Type B pancreatic cell (in vitro differentiated cells): ENCODE results near the gene SHB. TPM values are rescaled to one million over a fixed set of nuclear protein-coding genes. Genes with fewer than 3 reads are reported as not detected.

Source experiments
- DNase-seq: peaks from one replicate; pipeline ENCODE4 v3.0.0; 2021; ENCODE audit warnings: mixed read lengths; ENCODE audit not compliant: unreplicated experiment; ENCODE audit errors: extremely low spot score
- H3K27ac Mint-ChIP-seq: 2 replicates; pipeline ENCODE4 v1.8.0; 2021; ENCODE audit warnings: mild to moderate bottlenecking, mixed read lengths
- H3K27me3 Mint-ChIP-seq: 2 replicates; pipeline ENCODE4 v1.8.0; 2021; ENCODE audit warnings: mixed read lengths
- H3K36me3 Mint-ChIP-seq: 2 replicates; pipeline ENCODE4 v1.8.0; 2021; ENCODE audit warnings: mixed read lengths
- H3K4me1 Mint-ChIP-seq: one replicate; pipeline ENCODE4 v1.8.0; 2021; ENCODE audit warnings: mixed read lengths; ENCODE audit not compliant: unreplicated experiment
- H3K4me3 Mint-ChIP-seq: 2 replicates; pipeline ENCODE4 v1.8.0; 2021; ENCODE audit warnings: mild to moderate bottlenecking, mixed read lengths
- H3K9me3 Mint-ChIP-seq: 2 replicates; pipeline ENCODE4 v1.8.0; 2021; ENCODE audit warnings: mixed read lengths
- total RNA-seq: library from RNA; stranded (reverse); gene quantifications from 2 replicates; pipeline ENCODE4 v1.2.1, GENCODE V29; 2021; ENCODE audit warnings: low replicate concordance
- TF ChIP-seq, protein P1 (sequence below): fragments of 200-600 bp; sonication (generic); conservative IDR thresholded peaks from 2 replicates; pipeline ENCODE4 v1.5.0; 2021; ENCODE audit warnings: antibody characterized with exemption, mild to moderate bottlenecking

SHB gene
- total RNA-seq, 1 donor from 2014 or later = 14.4 TPM

DNA sequence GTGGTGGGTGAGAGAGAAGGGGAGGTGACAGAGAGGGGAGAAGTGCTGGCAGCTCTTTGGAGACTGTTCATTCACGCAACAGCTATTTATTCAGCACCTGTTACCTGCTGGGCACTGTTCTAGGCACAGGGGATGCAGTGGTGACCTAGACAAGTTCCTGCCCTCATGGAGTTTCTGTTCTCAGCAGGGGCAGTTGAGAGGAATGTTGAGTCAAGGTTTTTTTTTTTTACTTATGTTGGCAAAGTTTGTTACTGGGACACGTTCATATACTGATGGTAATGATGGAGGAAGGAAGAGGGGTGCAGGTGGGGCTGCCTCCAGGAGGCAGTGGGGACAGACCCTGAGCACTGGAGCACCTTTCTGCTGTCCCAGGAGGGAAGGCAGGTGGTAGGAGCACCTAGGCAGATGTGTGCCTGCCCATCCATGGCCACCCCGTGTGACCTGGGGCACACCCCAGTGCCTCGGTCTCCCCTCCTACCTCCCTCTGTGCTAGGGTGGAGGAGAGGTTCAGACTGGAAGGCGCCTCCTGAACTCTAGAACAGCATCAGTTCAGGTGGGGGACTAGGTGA lies 115.7 kb downstream of the SHB start:
- H3K36me3 Mint-ChIP-seq = peaks cover 29% of the 10 kb centered on the region
- H3K4me3 Mint-ChIP-seq = no peak overlapping the region
- DNase-seq = no peak
- no peaks in the 10 kb centered on the region for H3K9me3 Mint-ChIP-seq
- TF ChIP-seq, protein P1, sequence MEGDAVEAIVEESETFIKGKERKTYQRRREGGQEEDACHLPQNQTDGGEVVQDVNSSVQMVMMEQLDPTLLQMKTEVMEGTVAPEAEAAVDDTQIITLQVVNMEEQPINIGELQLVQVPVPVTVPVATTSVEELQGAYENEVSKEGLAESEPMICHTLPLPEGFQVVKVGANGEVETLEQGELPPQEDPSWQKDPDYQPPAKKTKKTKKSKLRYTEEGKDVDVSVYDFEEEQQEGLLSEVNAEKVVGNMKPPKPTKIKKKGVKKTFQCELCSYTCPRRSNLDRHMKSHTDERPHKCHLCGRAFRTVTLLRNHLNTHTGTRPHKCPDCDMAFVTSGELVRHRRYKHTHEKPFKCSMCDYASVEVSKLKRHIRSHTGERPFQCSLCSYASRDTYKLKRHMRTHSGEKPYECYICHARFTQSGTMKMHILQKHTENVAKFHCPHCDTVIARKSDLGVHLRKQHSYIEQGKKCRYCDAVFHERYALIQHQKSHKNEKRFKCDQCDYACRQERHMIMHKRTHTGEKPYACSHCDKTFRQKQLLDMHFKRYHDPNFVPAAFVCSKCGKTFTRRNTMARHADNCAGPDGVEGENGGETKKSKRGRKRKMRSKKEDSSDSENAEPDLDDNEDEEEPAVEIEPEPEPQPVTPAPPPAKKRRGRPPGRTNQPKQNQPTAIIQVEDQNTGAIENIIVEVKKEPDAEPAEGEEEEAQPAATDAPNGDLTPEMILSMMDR = no peak
- H3K4me1 Mint-ChIP-seq = peaks cover 6% of the 10 kb centered on the region
- H3K27me3 Mint-ChIP-seq = no peaks in the 10 kb centered on the region
- H3K27ac Mint-ChIP-seq = peak overlapping the region; percentile 41

DNA sequence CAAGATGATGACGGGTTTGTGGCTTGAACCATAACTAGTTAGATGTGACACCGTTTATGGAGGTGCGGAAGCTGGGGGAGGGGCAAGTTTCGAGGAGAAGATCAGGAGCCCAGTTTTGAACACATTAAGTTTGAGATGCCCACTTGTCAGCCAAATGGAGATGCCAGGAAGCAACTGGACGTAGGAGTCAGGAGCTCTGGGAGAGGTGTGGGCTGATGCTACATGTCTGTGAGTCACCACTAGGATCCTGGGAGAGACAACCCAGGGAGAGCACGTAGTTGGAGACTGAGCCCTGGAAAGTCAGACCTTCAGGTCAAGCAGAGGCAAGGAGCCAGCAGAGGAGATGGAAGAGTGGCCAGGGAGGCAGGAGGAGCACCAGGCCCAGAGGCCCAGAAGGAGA lies 116.3 kb downstream of the SHB start:
- H3K27me3 Mint-ChIP-seq = no peaks in the 10 kb centered on the region
- TF ChIP-seq, protein P1 = no peak
- DNase-seq = no peak
- peaks cover 6% of the 10 kb centered on the region for H3K4me1 Mint-ChIP-seq
- no peaks in the 10 kb centered on the region for H3K9me3 Mint-ChIP-seq
- H3K4me3 Mint-ChIP-seq = no peak overlapping the region
- no peak overlapping the region for H3K27ac Mint-ChIP-seq
- peaks cover 29% of the 10 kb centered on the region for H3K36me3 Mint-ChIP-seq

DNA sequence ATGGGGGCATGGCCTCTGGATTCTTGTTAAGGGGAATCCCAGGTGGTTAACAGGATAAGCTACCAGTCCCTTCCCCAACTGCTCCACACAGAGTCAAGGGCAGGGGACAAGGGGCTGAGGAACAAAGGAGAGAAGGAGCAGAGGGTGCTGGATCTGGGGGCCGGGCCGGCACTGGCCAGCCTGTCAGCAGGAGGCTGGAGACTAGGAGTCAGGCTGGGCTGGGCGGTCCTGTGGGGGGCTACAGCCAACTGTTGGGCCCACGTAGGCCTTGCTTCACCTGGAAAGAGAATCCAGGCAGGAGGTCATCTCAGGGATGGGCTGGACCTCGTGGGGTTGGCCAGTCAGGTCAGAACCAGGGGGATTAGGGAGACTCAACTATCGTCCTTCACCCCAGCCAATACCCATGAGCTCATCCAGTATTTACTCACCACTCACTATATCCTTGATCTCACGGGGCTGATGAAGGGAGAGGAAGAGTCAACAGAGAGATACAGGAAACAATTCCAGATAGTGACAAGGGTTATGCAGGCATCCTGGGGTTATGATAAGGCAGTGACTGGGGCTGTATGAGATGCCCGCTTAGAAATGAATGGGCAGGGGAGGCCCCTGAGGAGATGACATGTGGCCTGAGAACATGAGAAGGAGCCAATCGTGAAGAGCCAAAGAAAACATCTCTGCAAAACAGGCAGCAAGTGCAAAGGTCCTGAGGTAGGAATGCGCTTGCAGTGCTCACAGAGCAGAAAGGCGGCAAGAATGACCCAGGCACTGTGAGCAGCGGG lies 117.2 kb downstream of the SHB start:
- Mint-ChIP-seq H3K36me3 (peaks cover 34% of the 10 kb centered on the region), H3K27me3 (no peaks in the 10 kb centered on the region), H3K4me1 (peaks cover 12% of the 10 kb centered on the region), H3K27ac (no peak overlapping the region), H3K9me3 (no peaks in the 10 kb centered on the region), H3K4me3 (no peak overlapping the region)
- TF ChIP-seq, protein P1 = no peak
- DNase-seq = no peak

DNA sequence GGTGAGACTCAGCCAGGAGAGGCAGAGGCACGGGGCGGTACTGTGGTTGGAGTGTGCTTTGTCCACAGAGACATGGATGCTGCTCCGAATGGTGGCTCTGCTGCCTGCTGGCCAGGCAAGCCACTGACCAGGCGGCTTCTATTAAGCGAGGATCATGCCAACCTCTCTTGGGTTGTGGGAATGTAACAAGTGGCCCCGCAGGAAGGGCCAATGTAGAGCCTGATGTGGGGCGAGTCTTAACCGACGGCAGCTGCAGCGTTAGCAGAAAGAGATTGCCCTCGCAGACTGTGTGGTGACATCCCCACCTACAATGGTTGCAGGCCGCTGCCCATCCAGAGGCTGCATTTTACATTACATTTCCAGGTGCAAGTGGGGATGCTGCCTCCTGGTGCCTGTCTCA lies 118.5 kb downstream of the SHB start:
- H3K4me3 Mint-ChIP-seq = no peak overlapping the region
- TF ChIP-seq, protein P1 = no peak
- peaks cover 34% of the 10 kb centered on the region for H3K36me3 Mint-ChIP-seq
- H3K4me1 Mint-ChIP-seq = peaks cover 13% of the 10 kb centered on the region
- H3K27me3 Mint-ChIP-seq = no peaks in the 10 kb centered on the region
- DNase-seq = no peak
- no peaks in the 10 kb centered on the region for H3K9me3 Mint-ChIP-seq
- H3K27ac Mint-ChIP-seq = no peak overlapping the region

DNA sequence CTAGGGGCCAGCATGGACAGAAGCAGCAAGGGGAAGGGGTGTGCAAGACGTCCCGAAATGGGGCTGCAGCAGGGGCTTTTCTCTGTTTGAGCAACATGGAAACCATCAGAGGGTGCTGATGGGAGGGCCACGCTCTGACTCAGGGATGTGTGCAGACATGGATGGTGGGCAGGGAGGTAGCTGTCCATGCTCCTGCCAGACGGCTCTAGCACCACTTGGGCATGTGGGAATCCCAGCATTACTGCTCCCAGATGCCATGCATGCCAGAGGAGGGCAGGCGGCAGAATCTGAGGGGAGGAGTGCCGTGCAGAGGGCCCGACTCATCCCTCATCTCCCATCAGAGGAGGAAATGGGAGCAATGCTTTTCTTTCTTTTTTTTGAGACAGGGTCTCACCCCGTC lies 119.5 kb downstream of the SHB start:
- no peaks in the 10 kb centered on the region for H3K9me3 Mint-ChIP-seq
- H3K4me1 Mint-ChIP-seq = peaks cover 19% of the 10 kb centered on the region
- no peak overlapping the region for H3K27ac Mint-ChIP-seq
- no peak for DNase-seq
- no peaks in the 10 kb centered on the region for H3K27me3 Mint-ChIP-seq
- TF ChIP-seq, protein P1 = no peak
- no peak overlapping the region for H3K4me3 Mint-ChIP-seq
- H3K36me3 Mint-ChIP-seq = peaks cover 31% of the 10 kb centered on the region
